Tibial nerve (tissue), 4 donors: ENCODE results near the gene SMU1.

Experiments used
- CTCF ChIP-seq, 5 experiments: fragments of 200-600 bp in 3 of 5; fragments of 450-650 bp in 2 of 5; sonication (generic) in 3 of 5; IDR thresholded peaks; one replicate each; pipeline ENCODE4 v1.5.1; 2016 to 2019; ENCODE audit warnings: antibody characterized with exemption in 5 of 5, mild to moderate bottlenecking in 3 of 5, moderate library complexity in 2 of 5
- EP300 ChIP-seq, 2 donors: sonication (generic); formaldehyde crosslinking; IDR thresholded peaks; one replicate each; pipeline ENCODE4 v1.6.1; 2017; ENCODE audit warnings: antibody characterized with exemption in 2 of 2, mild to moderate bottlenecking in 1 of 2
- POLR2A ChIP-seq, 2 donors: fragments of 450-650 bp; IDR thresholded peaks; one replicate each; pipeline ENCODE4 v1.6.1; 2017; ENCODE audit warnings: antibody characterized with exemption in 2 of 2, mild to moderate bottlenecking in 2 of 2, moderate library complexity in 2 of 2

- no peak for TF ChIP-seq POLR2A (IDR thresholded peaks at IDR 0.05)
- TF ChIP-seq CTCF (IDR thresholded peaks at IDR 0.05), result no peak
- no peak for TF ChIP-seq EP300 (IDR thresholded peaks at IDR 0.05)
Observed at GRCh38 chr9:33042473-33042872, 34.0 kb downstream of the SMU1 start.
